ENCODE results near the gene GRB10. TPM values are rescaled to one million over a fixed set of nuclear protein-coding genes. Genes with fewer than 3 reads are reported as not detected.

Gene GRB10
- total RNA-seq, 1 donor from 2014 or later = 93.0 TPM

GRCh38 chr7:50667338-50667737 lies 115.4 kb downstream of the GRB10 start:
- H3K27me3 Mint-ChIP-seq (ENCODE audit: low read depth) = no peaks in the 10 kb centered on the region
- no peak overlapping the region for H3K4me3 Mint-ChIP-seq
- peaks cover 10% of the 10 kb centered on the region for H3K4me1 Mint-ChIP-seq
- no peak overlapping the region for H3K27ac Mint-ChIP-seq (ENCODE audit: unreplicated experiment)
- no peaks in the 10 kb centered on the region for H3K9me3 Mint-ChIP-seq
- H3K36me3 Mint-ChIP-seq (ENCODE audit: low read depth) = peaks cover 24% of the 10 kb centered on the region
- no peak for DNase-seq (ENCODE audit: low read depth, low spot score)
- TF ChIP-seq CTCF (conservative IDR thresholded peaks at IDR 0.05) = no peak

GRCh38 chr7:50666124-50666496 lies 116.6 kb downstream of the GRB10 start:
- Mint-ChIP-seq H3K4me1 (peaks cover 4% of the 10 kb centered on the region), H3K9me3 (no peaks in the 10 kb centered on the region), H3K4me3 (no peak overlapping the region), H3K27ac (ENCODE audit: unreplicated experiment) (no peak overlapping the region), H3K27me3 (ENCODE audit: low read depth) (no peaks in the 10 kb centered on the region), H3K36me3 (ENCODE audit: low read depth) (peaks cover 23% of the 10 kb centered on the region)
- no peak for TF ChIP-seq CTCF (conservative IDR thresholded peaks at IDR 0.05)
- no peak for DNase-seq (ENCODE audit: low read depth, low spot score)

- peaks cover 18% of the 10 kb centered on the region for H3K36me3 Mint-ChIP-seq (ENCODE audit: low read depth)
- DNase-seq (ENCODE audit: low read depth, low spot score) = no peak
- H3K27me3 Mint-ChIP-seq (ENCODE audit: low read depth) = no peaks in the 10 kb centered on the region
- no peaks in the 10 kb centered on the region for H3K9me3 Mint-ChIP-seq
- no peak overlapping the region for H3K4me3 Mint-ChIP-seq
- H3K4me1 Mint-ChIP-seq = peaks cover 4% of the 10 kb centered on the region
- no peak overlapping the region for H3K27ac Mint-ChIP-seq (ENCODE audit: unreplicated experiment)
- no peak for TF ChIP-seq CTCF (conservative IDR thresholded peaks at IDR 0.05)
These were observed 117.1 kb downstream of the GRB10 start for GRCh38 chr7:50665403-50666123.

GRCh38 chr7:50664937-50665336 lies 117.8 kb downstream of the GRB10 start:
- Mint-ChIP-seq H3K4me1 (peaks cover 4% of the 10 kb centered on the region), H3K27ac (ENCODE audit: unreplicated experiment) (no peak overlapping the region), H3K4me3 (no peak overlapping the region), H3K36me3 (ENCODE audit: low read depth) (peaks cover 14% of the 10 kb centered on the region), H3K9me3 (no peaks in the 10 kb centered on the region), H3K27me3 (ENCODE audit: low read depth) (no peaks in the 10 kb centered on the region)
- no peak for DNase-seq (ENCODE audit: low read depth, low spot score)
- TF ChIP-seq CTCF (conservative IDR thresholded peaks at IDR 0.05) = no peak

GRCh38 chr7:50664461-50664922 lies 118.2 kb downstream of the GRB10 start:
- DNase-seq (ENCODE audit: low read depth, low spot score) = no peak
- H3K9me3 Mint-ChIP-seq = no peaks in the 10 kb centered on the region
- H3K4me3 Mint-ChIP-seq = no peak overlapping the region
- peaks cover 4% of the 10 kb centered on the region for H3K4me1 Mint-ChIP-seq
- H3K27me3 Mint-ChIP-seq (ENCODE audit: low read depth) = no peaks in the 10 kb centered on the region
- H3K27ac Mint-ChIP-seq (ENCODE audit: unreplicated experiment) = no peak overlapping the region
- no peak for TF ChIP-seq CTCF (conservative IDR thresholded peaks at IDR 0.05)
- H3K36me3 Mint-ChIP-seq (ENCODE audit: low read depth) = peaks cover 14% of the 10 kb centered on the region

Data from neural crest cell (in vitro differentiated cells).